Spleen (tissue), 11 donors: ENCODE data around the gene IL7R. TPM values are rescaled to one million over a fixed set of nuclear protein-coding genes. Genes with fewer than 3 reads are reported as not detected.

Experiments
- DNase-seq: peaks from one replicate; pipeline ENCODE4 v3.0.0-alpha.2; 2020
- H3K27ac ChIP-seq, 8 donors: fragments of 200-600 bp; sonication (generic) in 7 of 8; 1 replicate in 4 of 8; 2 replicates in 4 of 8; pipeline versions ENCODE4 v1.5.0 to v1.8.0; 2016 to 2021; ENCODE audit warnings: inconsistent platforms in 4 of 8, mild to moderate bottlenecking in 4 of 8, moderate library complexity in 1 of 8
- H3K27me3 ChIP-seq, 7 donors: fragments of 200-600 bp; sonication (generic) in 6 of 7; replicated peaks in 1 of 7; 1 replicate in 4 of 7; 2 replicates in 3 of 7; pipeline versions ENCODE4 v1.5.0 to v1.8.0; 2016 to 2021; ENCODE audit warnings: inconsistent platforms in 3 of 7, mild to moderate bottlenecking in 1 of 7
- H3K36me3 ChIP-seq, 6 donors: fragments of 200-600 bp; sonication (generic) in 5 of 6; 1 replicate in 4 of 6; 2 replicates in 2 of 6; pipeline versions ENCODE4 v1.5.0 to v1.8.0; 2016 to 2021; ENCODE audit warnings: inconsistent platforms in 2 of 6
- H3K4me1 ChIP-seq, 6 donors: fragments of 200-600 bp; sonication (generic) in 5 of 6; 1 replicate in 3 of 6; 2 replicates in 3 of 6; pipeline versions ENCODE4 v1.5.0 to v1.8.0; 2016 to 2021; ENCODE audit warnings: inconsistent platforms in 3 of 6
- H3K4me3 ChIP-seq, 8 donors: fragments of 200-600 bp; sonication (generic) in 7 of 8; 1 replicate in 4 of 8; 2 replicates in 4 of 8; pipeline versions ENCODE4 v1.5.0 to v1.8.0; 2016 to 2021; ENCODE audit warnings: inconsistent platforms in 4 of 8, mild to moderate bottlenecking in 4 of 8, moderate library complexity in 2 of 8
- H3K9me3 ChIP-seq, 8 donors: fragments of 200-600 bp; sonication (generic) in 7 of 8; 1 replicate in 4 of 8; 2 replicates in 4 of 8; pipeline versions ENCODE4 v1.5.0 to v1.8.0; 2016 to 2021; ENCODE audit warnings: inconsistent platforms in 4 of 8
- CTCF ChIP-seq, 11 experiments: fragments of 200-600 bp in 7 of 11; fragments of 450-650 bp in 4 of 11; sonication (generic) in 4 of 11; IDR thresholded peaks in 8 of 11; conservative IDR thresholded peaks in 3 of 11; 1 replicate in 7 of 11; 2 replicates in 4 of 11; pipeline versions ENCODE4 v1.4.0 to v1.8.0; 2016 to 2021; ENCODE audit warnings: antibody characterized with exemption in 11 of 11, inconsistent platforms in 4 of 11, mild to moderate bottlenecking in 1 of 11
- POLR2A ChIP-seq, 3 donors: fragments of 450-650 bp; IDR thresholded peaks; one replicate each; pipeline ENCODE4 v1.5.1; 2017; ENCODE audit warnings: antibody characterized with exemption in 3 of 3, mild to moderate bottlenecking in 1 of 3
- POLR2AphosphoS5 ChIP-seq, 3 donors: sonication (generic); formaldehyde crosslinking; IDR thresholded peaks; one replicate each; pipeline ENCODE4 v1.5.1; 2017; ENCODE audit warnings: antibody characterized with exemption in 3 of 3
- WGBS, 5 donors: extraction: QIAGEN DNeasy Blood & Tissue Kit in 3 of 5; methylation state at CpG; one replicate each; pipeline versions ENCODE4 v1.1.5 to v1.1.7; 2013 to 2018; 5-methylcytosine and 5-hydroxymethylcytosine counted together
- intact Hi-C: fragments of 100-400 bp; cut with DNase I; formaldehyde crosslinking; loops from one replicate; pipeline ENCODE4 v1.15.0; 2023; ENCODE audit warnings: low total_unique reads
- polyA plus RNA-seq, 3 donors: library from polyadenylated mRNA; stranded (reverse); fragments of 200-250 nt; gene quantifications; one replicate each; pipeline ENCODE4 v1.2.1, GENCODE V29; 2013
- total RNA-seq, 7 donors: library from RNA; depleted of rRNA in 3 of 7; stranded (reverse); fragments of >200 nt in 3 of 7; fragmentation: NEBNext Ultra II Directional in 4 of 7; extraction: Animal tissue kit (Norgen Biotek cat#: 25700) in 4 of 7; gene quantifications; one replicate each; pipeline versions ENCODE4 v1.1.0 to v1.2.1, GENCODE V29; 2016 to 2021
- donor health status: healthy with polysubstance abuse.
- donor health status: DM: no; HTN: no; CAD: no; lungs with moderate emphysema.
- donor health status: DM: no; HTN: no; CAD: no.
- donor health status: Bipolar disorder and iron deficiency.
- donor health status: healthy.
- donor health status: DM: no; HTN: no; CAD: no.
- donor health status: DM: yes; HTN: yes; CAD: no.

Gene IL7R
- total and polyA plus RNA-seq, 10 donors, result 13.5 to 280 (median 96.0) TPM

- 81 to 93% (median 82%) methylated on average over 10 of the region's 10 CpGs for WGBS, 5 donors
- Histone ChIP-seq H3K9me3 (no peaks in the 10 kb centered on the region), H3K4me1 (peaks cover 0 to 4% (median 0%) of the 10 kb centered on the region in 6 donors), H3K4me3 (no peak overlapping the region), H3K36me3 (no peaks in the 10 kb centered on the region), H3K27me3 (no peaks in the 10 kb centered on the region), H3K27ac (peak overlapping the region in 3 of 8 donors; percentile 40 to 69 (median 57))
- DNase-seq, result no peak
- TF ChIP-seq POLR2AphosphoS5 (IDR thresholded peaks at IDR 0.05), result no peak
- peak in 6 of 11 experiments; percentile 11 to 60 (median 18) for TF ChIP-seq CTCF (IDR thresholded peaks at IDR 0.05 in 8 of 11, conservative IDR thresholded peaks at IDR 0.05 in 3 of 11)
- intact Hi-C loops, result no loop called here
Observed at GRCh38 chr5:35815089-35815936, 41.4 kb upstream of the IL7R start.

DNA sequence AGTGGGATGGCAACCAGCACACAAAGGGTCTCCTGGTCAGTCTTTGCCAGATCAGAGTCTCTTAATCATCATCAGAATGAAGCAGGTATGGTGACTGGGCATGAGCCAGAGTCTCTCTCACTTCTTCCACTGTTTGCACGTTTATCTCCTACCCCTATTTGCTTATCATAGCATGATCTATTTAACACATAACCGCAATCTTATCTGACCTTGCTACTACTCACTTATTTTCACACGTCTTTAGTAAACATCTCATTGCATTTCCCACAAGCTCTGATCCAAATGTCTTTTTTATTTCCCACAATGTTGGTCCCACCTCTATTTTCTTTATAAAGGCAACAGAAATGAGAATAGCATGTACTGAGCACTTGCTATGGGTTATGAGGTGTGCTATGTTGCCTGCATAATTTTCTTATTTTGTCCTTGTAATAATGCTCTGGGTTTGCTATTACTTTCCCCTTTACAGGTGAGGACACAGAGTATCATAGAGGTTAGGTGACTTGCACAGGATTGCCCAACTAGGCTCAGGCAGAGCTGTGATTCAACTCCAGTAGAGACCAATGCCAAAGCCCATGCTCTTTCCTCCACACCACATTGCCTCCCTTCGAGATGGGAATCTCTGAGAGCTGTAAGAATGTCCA lies 39.7 kb upstream of the IL7R start:
- peak overlapping the region in 5 of 8 donors; percentile 27 to 71 (median 54) for H3K27ac ChIP-seq
- 48 to 67% (median 62%) methylated on average over 4 of the region's 4 CpGs for WGBS, 5 donors

DNA sequence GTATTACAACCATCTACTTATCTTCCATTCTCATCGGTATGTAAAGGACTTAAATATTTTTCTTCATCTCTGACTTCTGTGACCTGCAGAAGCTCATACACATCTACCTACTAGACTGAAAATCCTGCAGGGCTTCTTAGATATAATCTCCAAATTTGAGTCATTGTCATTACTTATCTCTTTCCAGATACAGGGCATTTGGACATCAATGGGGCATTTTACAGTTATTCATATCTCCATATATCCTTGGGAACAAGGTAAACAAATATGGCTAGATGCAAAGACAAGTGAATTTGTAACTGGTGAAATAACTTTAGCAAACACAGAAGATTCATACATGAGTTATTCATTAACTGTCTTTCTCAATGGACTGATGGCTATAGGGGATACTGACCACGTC lies 37.7 kb upstream of the IL7R start:
- Histone ChIP-seq H3K27ac (peak overlapping the region in 4 of 8 donors; percentile 1 to 55 (median 46)), H3K4me1 (peaks cover 0 to 14% (median 0%) of the 10 kb centered on the region in 6 donors), H3K27me3 (no peaks in the 10 kb centered on the region), H3K9me3 (no peaks in the 10 kb centered on the region), H3K36me3 (no peaks in the 10 kb centered on the region), H3K4me3 (no peak overlapping the region)
- TF ChIP-seq POLR2AphosphoS5 (IDR thresholded peaks at IDR 0.05), result no peak
- TF ChIP-seq CTCF (IDR thresholded peaks at IDR 0.05 in 8 of 11, conservative IDR thresholded peaks at IDR 0.05 in 3 of 11), result no peak
- no peak for TF ChIP-seq POLR2A (IDR thresholded peaks at IDR 0.05)
- 91 to 94% (median 93%) methylated on average over 2 of the region's 2 CpGs for WGBS, 5 donors
- intact Hi-C loops, result no loop called here
- no peak for DNase-seq

More for the DNA sequence above, 39.7 kb upstream of the IL7R start:
- Histone ChIP-seq H3K27me3 (no peaks in the 10 kb centered on the region), H3K36me3 (no peaks in the 10 kb centered on the region), H3K9me3 (no peaks in the 10 kb centered on the region), H3K4me1 (peaks cover 0 to 7% (median 0%) of the 10 kb centered on the region in 6 donors), H3K4me3 (no peak overlapping the region)
- intact Hi-C loops, result no loop called here
- TF ChIP-seq POLR2AphosphoS5 (IDR thresholded peaks at IDR 0.05) (peak in 1 of 3 donors; percentile 44), POLR2A (IDR thresholded peaks at IDR 0.05) (no peak)
- DNase-seq, result no peak

DNA sequence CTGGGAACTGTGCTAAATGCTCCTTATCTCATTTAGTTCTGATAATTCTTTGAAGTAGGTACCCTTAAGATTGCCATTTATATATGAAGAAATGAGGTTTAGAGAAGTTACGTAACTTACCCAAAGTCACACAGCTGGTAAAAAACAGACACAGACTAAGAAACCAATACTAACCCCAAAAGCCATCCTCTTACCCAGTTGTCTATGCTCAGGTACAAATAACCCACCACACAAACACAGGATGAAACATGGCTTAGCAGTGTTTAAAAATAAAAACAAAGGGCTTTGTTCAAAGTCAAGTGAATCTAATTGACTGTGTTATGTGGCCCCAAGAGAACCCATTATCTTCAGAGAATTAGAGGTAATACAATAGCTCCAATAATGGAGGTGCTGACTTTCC lies 37.0 kb upstream of the IL7R start:
- TF ChIP-seq CTCF (IDR thresholded peaks at IDR 0.05 in 8 of 11, conservative IDR thresholded peaks at IDR 0.05 in 3 of 11), result no peak
- no peak for DNase-seq
- Histone ChIP-seq H3K9me3 (no peaks in the 10 kb centered on the region), H3K4me3 (no peak overlapping the region), H3K4me1 (peaks cover 0 to 14% (median 0%) of the 10 kb centered on the region in 6 donors), H3K27me3 (no peaks in the 10 kb centered on the region), H3K27ac (peak overlapping the region in 4 of 8 donors; percentile 40 to 58 (median 50)), H3K36me3 (no peaks in the 10 kb centered on the region)
- intact Hi-C loops, result no loop called here
- WGBS, 5 donors, result 81 to 97% (median 88%) methylated on average over 1 of the region's 1 CpG
